Head of caudate nucleus (tissue), 42 donors: ENCODE measurements around the gene RFESD.
A peak's percentile ranks its signal among the peaks of the same experiment; 100 is the strongest.

Source experiments
- DNase-seq, 42 donors: peaks; one replicate each; pipeline versions ENCODE4 v3.0.0 to v3.0.0-alpha.2; 2020 to 2021; ENCODE audit warnings: mixed read lengths in 7 of 42
- intact Hi-C: fragments of 100-400 bp; cut with DNase I; formaldehyde crosslinking; loops from one replicate; pipeline ENCODE4 v1.15.0; 2022

The RFESD gene

DNA sequence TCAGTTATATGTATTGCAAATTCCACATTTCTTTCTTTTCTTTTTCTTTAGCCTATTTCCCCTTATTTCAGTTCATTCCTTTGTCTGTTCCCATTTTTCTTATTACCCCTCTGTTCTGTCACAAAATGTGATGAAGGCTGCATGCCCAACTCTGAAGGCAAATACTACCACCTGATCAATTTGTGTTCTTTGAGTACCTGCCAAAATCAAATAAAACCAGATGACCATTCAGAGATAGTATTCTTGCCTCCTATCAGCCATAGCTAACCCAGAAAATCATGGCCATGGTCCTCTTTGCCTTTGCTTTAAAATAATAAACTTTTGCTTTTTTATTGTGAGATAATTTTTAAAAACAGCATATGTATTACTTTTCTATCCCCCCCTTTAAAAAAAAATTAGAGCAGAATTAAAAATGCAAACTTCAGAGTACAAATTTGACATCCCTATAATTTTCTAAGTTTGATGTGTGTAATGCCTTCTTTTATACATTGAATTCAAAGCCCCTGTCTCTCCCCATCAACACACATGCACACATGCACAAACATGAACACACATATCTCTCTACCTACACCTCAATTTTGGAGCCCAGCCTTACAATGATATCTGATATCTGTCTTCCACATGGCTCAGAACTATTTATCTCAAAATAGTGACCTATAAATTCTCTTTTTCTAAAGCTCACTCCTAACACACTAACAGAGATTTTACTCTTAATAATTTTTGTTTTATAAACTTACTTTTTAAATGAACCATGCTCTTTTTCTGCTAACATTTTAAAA, 3.5 kb downstream of the RFESD start:
- intact Hi-C loops: loop anchor here (10.0 kb wide), 1 partner anchor 95 kb away; the partner anchor contains the start of genes ARSK and SKIC3
- no peak for DNase-seq

DNA sequence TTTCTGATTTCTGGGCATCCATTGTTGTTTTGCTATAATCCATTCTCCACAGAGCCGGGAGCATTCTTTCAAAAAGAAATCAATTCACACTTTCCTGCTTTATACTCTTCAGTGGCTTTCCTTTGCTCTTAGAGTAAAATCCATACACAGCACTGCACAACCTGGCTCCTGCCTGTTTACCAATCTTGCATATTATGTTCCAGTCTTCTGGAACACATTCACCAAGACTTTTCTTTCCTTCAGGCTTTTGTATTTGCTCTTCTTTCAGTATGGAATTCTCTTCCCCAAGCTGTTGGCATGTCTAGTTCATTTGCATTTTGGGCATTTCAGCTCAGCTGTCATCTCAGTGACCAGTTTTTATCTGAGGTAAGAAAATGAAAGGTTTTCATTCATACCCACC, 6.3 kb downstream of the RFESD start:
- intact Hi-C loops: no loop called here
- DNase-seq: no peak

DNA sequence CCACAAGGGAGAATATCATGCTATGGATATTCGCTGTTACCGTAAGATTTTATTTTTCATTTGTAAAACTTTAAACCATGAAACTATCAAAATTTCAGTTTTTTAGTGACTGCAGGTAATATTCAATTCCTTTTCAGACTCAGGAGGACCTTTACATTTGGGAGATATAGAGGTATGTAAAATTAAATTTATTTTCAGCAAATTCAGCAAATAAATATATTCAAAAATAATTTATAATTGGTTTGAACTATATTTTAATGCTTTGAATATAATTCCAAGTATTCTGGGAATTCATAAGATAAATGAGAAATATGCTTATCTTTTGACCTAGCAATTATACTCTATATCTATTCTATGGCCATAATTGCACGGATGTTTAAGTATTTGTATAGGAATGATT, 7.6 kb downstream of the RFESD start:
- no peak for DNase-seq
- intact Hi-C loops: no loop called here

DNA sequence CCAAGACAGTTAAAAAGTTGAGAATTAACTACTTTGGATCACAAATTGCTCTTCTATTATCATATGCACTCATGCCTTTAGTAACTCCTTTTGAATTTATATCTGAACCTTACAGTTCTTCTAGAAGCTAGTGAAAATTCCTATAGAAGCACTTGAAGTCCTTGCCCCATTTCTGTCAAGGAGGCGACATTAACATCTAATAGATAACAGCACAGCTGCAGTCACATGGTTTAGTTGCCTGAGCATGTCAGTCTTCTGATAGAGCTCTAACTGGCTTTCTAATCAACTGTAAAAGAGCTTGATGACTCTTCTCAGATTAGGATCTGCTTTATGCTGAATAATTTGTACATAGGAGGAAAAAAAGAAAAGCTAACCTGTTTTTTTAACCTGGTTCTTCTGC, 9.0 kb downstream of the RFESD start:
- peak in 6 of 42 donors; percentile 19 to 51 (median 30) for DNase-seq
- intact Hi-C loops: no loop called here

DNA sequence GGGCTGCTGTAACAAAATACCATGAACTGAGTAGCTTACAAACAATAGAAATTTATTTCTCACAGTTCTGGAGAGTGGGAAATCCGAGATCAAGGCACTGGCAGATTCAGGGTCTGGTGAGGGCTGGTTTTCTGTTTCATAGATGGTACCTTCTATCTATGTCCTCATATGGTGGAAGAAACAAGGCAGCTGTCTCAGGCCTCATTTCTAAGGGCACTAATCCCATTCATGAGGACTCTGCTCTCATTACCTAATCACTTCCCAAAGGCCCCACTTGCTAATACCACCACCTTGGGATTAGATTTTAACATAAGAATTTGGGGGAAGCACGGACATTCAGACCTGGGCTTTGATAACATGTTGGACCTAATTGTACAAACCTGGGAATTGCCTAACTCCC, 13.5 kb downstream of the RFESD start:
- intact Hi-C loops: no loop called here
- DNase-seq: no peak

DNA sequence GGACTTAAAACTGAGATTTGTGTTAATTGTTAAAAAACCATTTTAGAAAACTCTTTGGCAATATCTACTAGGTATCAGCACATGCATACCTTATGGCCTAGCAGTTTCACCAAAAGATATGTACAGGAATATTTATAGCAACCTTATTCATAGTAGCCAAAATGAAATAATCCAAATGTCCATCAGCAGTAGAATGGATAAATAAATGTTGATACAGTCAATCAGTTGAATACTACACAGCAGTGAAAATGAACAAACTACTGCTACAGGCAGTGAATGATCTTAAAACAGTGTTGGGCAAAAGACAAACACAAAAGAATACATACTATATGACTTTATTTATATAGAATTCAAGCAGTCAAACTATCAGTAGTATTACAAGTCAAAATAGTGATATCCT, 16.4 kb downstream of the RFESD start:
- DNase-seq: no peak
- intact Hi-C loops: no loop called here

DNA sequence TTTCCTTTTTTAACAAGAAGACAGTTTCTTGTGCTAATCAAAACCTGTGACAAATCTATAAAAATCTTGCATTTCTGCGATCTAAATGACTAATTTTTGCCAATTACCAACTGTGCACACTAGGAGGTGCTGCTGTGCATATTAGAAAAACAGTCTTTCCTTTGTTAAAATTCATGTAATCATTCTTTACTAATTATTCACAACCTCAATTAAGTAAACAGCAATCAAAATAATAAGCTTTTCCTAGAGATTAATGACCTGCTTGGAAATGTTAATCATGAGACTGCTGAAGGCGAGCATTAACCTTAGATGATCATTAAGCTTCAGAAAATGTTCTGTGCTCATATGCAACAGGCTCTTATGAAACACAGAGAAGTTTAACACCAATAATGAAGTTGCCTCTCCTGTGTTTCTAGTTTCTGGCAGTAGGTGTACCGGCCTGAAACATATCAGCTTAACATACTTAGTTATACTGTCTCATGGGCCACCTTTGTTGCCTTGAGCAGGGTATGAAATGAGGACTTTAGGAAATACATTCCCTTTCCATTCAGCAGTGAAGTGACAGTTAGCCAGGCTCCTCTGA, 17.7 kb downstream of the RFESD start:
- intact Hi-C loops: no loop called here
- DNase-seq: peak in 17 of 42 donors; percentile 11 to 84 (median 50)

DNA sequence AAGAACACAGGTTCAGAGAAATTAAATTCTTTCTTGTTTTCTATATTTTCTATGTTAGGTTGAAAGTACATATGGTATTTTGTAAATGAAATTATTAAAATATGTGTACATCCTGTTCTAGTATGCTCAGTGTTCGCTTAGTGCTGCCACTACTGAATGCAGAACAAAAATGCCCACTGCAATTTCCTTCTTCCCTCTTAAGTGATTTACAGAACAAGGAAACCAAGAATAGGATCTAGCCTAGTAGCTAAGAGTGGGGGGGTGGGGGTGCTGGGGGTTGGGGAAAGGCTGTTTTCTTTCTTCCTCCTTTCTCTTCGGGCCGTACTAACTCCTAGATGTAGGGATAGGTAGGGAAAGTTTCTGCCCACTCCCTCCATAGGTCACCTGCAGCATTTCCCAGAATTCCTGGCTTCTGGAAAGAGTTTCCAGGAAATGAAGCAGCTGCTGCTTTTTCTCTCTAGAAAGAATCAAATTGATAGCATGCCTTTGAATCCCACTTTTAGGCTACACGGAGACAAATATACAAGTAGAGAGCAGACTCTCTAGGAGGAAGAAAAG, 20.6 kb downstream of the RFESD start:
- DNase-seq: no peak
- intact Hi-C loops: no loop called here

DNA sequence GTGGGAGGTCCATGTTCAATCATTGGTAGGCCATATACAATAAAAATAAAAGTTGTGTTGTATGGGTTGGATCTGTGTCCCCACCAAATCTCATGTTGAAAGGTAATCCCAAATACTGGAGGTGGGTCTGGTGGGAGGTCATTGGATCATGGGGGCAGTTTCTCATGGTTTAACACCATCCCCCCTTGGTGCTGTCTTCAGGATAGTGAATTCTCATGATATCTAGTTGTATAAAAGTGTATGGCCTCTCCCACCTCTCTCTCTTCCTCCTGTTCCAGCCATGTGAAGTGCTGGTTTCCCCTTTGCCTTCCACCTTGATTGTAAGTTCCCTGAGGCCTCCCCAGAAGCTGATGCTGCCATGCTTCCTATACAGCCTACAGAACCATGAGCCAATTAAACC, 21.1 kb downstream of the RFESD start:
- intact Hi-C loops: no loop called here
- DNase-seq: no peak

DNA sequence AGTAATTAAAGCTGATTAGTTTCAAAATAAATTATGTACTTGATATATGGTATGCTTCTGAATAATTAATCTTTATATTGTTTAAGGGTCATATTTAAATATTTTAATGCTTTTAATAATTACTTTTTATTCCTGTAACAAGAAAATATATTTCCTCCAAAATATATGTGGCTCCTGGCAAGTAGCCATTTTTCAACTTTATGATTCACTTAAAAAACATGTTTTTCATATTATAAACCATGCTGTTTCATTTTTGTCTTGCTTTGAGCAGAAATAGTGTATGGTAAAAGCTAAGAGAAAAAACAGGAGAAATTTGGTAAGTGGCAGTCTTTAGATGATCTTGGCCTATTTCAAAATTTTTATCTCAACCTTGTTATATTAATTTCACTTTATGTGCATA, 21.6 kb downstream of the RFESD start:
- intact Hi-C loops: no loop called here
- DNase-seq: no peak

DNA sequence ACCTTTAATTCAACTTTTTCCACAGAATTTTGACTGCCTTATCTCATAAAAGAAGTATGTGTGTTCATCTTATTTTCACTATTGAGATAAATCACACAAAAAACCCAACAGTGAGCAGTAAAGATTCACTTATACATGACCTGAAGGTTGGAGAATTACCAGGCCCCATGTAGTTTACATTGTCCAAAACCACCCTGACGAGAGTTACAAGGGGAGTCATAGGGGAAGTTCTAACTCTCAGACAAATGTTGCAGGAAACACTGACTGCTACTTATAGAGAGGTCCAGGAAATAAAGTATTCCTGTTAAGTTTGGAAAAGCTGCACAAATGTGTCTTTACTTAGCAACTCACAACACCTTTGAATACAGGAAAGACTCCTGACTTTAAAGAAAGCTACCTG, 22.2 kb downstream of the RFESD start:
- intact Hi-C loops: no loop called here
- no peak for DNase-seq

DNA sequence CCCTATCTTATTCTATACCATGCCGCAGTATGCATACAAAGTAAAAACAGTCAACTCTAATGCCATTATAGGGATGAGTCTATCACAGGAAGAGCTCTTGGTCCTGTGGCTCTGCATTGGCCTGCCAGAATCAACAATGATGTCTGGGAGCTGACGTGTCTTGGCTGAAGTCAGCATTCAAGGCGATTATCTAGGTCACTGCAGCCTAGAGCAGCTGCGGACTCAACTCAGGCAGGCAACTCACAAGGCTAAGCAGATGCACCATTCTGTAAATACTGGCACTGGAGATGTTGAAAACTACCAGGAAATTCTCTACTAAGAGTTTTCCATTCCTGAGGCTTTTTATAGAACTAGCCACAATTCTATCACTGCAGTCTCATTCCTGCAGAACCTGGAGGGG, 23.0 kb downstream of the RFESD start:
- DNase-seq: peak in 33 of 42 donors; percentile 11 to 70 (median 36)
- intact Hi-C loops: no loop called here

DNA sequence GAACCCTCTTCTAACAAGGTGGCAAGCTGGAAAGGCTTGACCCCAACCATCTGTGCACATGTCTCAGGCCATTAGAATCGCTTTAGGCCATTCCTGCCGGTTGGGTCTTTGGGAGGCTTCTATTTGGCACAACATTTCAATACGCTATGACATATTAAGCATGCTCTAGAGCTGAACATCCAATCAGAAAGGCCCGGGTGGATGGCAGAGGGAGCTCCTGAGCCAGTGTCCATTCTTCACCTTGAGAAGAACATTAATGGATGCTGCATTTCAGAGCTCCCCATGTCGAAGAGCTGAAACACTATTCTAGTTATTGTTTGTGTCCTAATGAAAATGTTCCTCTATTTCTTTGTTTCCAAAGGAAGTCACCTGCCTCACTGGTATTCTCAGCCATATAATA, 23.4 kb downstream of the RFESD start:
- no peak for DNase-seq
- intact Hi-C loops: no loop called here

DNA sequence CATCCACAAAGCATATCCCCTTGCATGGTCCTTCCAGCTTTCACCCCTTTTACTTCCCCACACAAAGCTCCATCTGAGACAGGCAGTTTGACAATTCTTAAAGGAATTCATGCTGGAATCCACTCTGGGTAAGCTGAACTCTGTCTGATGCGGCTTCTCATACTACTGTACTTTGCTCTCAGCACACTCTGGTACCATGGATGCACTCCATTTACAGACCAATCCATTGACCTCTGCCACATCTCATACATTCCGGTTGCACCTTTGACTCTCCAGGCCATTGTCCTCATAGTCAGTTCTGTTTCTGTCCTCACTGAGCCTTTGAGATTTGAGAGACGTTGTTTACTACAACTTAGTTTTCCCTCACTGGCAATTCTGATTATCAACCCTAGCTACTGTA, 24.0 kb downstream of the RFESD start:
- DNase-seq: no peak
- intact Hi-C loops: no loop called here

DNA sequence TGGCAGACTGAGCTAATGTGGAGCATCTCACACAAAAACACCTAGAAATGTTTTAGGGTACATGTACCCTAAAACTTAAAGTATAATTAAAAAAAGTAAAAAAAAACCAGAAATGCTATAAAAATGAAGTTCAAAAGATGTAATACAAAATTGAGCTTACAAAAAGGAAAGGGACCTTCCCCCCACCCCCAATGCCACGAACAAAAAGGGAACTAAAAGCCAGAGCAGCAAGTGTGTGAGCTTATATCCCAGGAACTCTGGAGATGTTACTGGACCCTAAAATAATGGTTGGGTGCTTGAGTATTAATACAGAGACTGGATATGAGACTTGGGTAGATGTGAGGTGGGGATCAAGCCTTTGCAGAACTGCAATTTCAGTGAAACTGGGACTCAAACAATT, 25.2 kb downstream of the RFESD start:
- intact Hi-C loops: no loop called here
- no peak for DNase-seq

DNA sequence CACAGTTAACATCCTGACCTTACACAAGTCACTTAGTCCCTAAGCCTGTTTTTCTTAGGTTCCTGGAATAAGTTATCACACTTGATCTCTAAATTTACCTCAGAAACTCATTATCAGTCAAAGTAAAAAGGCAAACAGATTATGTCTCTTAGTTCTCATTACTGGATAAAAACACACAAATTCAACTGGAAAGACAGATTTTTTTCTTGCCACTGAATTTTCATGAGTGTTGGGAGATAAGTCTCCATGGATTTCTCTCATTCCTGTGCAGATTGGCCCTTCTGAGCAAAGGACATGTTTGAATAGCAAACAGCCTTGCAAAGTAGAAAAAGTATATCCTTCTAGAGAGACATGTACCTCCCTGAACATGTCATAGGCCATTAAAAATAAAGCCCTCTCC, 26.1 kb downstream of the RFESD start:
- no peak for DNase-seq
- intact Hi-C loops: no loop called here

DNA sequence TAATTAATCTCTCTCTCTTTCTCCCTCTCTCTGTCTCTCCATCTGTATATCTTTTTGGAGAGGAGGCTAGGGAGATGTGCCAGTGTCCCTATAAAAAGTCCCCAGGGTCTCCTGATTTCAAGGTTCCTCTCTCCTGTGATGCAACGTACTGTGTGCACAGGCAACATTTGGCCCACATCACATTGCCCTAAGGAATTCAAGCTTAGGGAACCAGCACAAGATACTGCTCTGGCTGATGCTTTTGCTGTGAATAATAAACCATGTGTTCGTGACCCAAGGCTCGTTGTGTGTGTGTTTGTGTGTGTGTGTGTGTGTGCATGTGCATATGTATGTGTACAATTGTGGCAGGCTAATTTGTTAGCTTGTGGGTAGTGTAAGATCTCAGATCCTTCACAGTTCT, 26.5 kb downstream of the RFESD start:
- no peak for DNase-seq
- intact Hi-C loops: no loop called here

DNA sequence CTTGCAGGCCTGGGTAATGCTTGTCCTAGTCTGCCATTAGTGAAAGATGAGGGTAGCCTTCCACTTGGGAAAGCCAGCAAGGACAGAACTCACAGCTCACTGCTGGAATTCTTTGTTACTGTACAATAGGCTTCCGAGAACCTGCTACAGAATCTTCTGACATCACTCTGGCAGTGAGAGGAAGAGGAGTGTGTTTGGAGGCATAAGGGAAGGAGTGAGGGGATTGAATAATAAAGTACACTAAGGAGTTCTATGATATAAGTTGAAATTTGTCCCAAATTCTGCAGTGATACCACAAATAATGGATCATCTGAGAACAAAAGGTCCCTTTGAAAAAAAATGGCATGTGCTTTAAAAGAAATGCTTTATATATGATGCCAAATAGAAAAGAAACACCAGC, 36.3 kb downstream of the RFESD start, which contains the start of gene SPATA9:
SPATA9 (minus strand) TSS at position 101 of the 400 bp plus-strand sequence. CDS start 137 bp downstream, outside the sequence.
- DNase-seq: no peak
- intact Hi-C loops: no loop called here

DNA sequence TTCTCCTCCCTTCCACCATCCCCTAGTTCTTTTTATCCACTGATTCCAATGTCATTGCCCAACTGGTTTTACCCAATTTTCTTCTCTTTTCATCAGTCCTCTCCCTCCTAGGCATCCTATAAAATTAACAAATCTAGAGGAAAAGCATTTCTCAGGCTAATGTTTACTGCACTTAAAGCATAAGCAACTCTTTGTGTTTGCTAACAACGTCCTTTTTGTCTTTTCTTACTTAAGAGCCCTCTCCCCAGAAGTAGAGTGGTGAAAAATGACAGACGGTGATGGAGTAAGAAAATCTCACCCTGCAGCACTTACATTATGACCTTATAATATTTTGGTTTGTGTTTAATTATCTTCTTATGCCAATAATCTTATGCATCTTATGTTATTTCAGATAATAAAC, 37.8 kb downstream of the RFESD start:
- intact Hi-C loops: no loop called here
- DNase-seq: no peak

DNA sequence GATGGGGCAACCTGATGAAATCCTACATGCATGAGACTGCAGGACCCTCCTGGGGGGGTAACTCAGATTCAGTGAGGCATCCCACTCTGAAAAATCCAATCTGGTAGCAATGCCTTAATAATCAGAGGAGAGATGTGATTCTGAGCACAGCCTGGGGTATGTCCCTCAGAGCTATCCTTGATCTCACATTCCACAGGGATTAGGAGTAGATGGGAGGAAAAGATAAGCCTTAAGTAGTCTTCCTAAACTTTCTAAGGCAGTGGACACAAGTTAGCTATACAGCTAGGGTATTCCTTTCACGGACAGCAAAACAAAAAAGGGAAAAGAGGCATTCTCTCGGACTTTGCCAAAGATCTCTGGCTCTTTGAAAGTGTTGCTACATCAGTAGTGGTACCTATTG, 40.1 kb downstream of the RFESD start:
- intact Hi-C loops: no loop called here
- DNase-seq: no peak

DNA sequence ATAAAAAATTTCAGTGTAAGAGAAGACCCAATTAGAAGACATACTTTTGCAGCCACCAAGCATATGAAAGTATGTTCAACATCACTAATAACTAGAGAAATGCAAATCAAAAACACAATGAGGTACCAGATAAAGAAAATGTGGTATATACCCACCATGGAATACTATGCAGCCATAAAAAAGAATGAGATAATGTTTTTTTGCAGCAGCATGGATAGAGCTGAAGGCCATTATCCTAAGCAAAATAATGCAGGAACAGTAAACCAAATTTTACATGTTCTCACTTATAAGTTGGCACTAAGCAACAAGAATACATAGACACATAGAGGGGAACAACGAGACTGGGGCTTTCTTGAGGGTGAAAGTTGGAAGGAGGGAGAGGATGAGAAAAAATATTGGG, 43.1 kb downstream of the RFESD start:
- no peak for DNase-seq
- intact Hi-C loops: no loop called here
